ENCODE measurements around the gene CDK8.

The CDK8 gene

DNA sequence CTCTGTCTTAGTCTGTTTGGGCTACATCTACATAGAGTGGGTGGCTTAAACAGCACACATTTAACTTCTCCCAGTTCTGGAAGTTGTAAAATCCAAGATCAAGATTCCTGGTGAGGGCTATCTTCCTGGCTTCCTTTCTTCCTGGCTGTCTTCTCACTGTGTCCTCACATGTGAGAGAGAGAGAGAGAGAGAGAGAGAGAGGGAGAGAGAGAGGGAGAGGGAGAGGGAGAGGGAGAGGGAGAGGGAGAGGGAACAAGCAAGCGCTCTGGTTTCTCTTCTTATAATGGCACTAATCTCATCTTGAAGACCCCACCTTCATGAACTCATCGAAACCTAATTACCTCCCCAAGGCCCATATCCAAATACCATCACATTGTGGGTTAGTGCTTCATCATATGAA, 69.2 kb downstream of the CDK8 start:
- DNase-seq = no peak

DNA sequence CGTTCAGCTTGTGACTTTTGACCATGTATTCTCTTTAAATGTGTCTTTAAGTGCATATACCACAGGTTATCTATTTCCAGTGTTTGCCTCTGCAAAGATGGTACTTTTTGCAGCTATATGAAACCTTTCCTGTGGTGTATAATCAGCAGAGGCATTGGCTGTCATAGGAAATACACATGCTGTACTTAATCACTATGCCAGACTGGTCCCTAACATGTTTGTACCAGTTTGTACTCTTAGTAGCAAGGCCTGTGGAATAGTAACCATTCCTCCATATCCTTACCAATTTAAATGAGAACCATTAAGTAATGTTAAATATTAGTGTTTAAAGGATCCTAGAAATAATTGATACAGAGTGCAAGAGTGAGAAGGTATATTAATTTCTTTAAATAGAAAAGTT, 69.8 kb downstream of the CDK8 start:
- DNase-seq = no peak

- DNase-seq = no peak
These were observed 70.4 kb downstream of the CDK8 start for GRCh38 chr13:26324294-26324693.

- no peak for DNase-seq
These were observed 70.9 kb downstream of the CDK8 start for GRCh38 chr13:26324867-26325266.

DNA sequence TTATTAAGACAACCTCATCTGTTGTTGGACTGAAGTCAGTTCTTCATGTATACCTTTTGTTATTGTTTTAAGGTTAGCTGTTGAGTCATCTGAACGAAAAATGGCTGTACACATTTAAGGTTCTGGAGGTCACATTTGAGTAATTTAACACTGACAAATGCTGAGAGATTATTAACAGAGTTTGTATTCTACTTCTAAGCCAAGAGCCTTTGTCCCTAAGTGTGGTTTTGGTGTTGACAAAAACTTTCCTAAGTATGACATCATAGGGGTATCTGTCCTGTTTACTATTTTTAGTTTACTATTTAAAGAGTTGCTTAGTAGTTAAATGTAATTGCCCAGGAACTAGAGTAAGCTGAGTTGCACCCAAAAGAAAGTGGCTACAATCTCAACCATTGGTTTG, 71.9 kb downstream of the CDK8 start:
- DNase-seq = no peak

- DNase-seq = no peak
These were observed 72.6 kb downstream of the CDK8 start for GRCh38 chr13:26326562-26326961.

- no peak for DNase-seq
These were observed 74.2 kb downstream of the CDK8 start for GRCh38 chr13:26327940-26328725.

DNA sequence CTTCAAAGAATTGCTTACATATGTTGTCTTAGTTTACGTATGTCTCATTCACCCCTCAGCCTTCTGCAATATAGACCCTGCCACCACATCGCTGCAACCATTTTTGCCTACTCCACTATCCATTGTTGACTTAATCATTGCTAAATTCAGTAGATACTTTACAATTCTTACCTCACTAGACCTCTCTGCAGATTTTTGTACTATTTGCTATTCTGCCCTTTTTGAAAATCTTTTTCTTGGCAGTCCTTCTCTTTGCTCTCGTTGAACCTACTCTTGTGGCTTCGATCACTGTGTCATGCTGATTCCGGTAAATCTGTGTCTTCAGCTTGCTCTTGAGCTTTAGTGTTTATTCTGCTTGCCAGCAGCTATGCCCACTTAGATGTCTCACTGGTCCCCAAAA, 81.2 kb downstream of the CDK8 start:
- no peak for DNase-seq

- DNase-seq = no peak
These were observed 86.9 kb downstream of the CDK8 start for GRCh38 chr13:26340807-26341206.

DNA sequence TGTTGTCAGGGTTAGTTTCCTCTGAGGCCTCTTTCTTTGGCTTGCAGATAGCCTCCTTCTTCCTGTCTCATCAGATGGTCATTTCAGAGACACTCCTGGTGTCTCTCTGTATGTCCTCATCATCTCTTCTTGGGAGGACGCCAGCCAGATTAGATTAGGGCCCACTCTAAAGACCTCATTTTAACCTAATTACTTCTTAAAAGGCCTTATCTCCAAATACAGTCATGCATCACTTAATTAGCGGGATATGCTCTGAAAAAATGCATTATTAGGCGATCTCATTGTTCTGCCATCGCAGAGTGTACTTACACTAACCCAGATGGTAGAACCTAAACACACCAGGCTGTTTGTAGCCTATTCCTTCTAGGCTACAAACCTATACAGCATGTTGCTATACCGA, 89.0 kb downstream of the CDK8 start:
- DNase-seq = no peak

GRCh38 chr13:26343816-26344215, 89.9 kb downstream of the CDK8 start:
- DNase-seq = no peak

- no peak for DNase-seq
These were observed 91.1 kb downstream of the CDK8 start for GRCh38 chr13:26344980-26345379.

- DNase-seq = no peak
These were observed 95.0 kb downstream of the CDK8 start for GRCh38 chr13:26348966-26349365.

- DNase-seq = no peak
These were observed 108.3 kb downstream of the CDK8 start for GRCh38 chr13:26362261-26362660.

DNA sequence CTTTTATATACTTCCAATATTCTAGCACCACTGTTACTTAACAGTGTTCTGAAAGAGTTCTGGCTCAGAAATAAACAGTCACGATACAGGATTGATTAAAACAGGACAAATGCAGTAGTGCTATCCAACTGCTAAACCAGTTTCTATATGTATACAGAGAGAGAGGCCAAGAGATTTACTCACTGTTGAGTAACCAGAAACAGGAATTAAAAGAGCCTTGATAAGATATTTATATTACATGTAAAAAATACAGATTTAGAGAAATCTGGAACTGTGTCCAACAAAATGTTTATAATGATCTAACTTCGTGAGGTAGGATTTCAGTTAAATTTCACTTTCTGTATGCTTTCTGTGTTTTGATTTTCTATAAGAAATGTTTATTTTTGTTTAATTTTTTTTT, 116.6 kb downstream of the CDK8 start:
- DNase-seq = no peak

DNA sequence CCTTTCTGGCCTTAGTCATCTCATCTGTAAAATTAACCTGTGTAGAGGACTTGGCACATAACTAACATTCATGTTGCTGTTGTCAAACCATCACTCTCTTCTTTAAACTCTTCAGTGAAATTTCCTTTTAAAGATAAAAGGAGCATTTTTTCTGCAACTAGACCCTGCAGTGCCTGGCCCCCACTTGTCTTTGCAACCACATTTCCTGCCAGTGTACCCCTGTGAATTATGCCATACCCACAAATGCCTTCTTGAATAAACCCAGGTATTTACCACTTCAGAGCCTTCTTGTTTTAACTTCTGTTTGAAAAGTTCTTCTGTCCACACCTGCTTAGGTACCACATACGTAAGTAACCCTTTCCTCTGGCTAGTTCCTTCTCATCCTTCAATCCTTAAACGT, 118.8 kb downstream of the CDK8 start:
- no peak for DNase-seq

- no peak for DNase-seq
These were observed 122.5 kb downstream of the CDK8 start for GRCh38 chr13:26376430-26376829.

- DNase-seq = peak; percentile 78
These were observed 123.1 kb downstream of the CDK8 start for GRCh38 chr13:26377038-26377437.

DNA sequence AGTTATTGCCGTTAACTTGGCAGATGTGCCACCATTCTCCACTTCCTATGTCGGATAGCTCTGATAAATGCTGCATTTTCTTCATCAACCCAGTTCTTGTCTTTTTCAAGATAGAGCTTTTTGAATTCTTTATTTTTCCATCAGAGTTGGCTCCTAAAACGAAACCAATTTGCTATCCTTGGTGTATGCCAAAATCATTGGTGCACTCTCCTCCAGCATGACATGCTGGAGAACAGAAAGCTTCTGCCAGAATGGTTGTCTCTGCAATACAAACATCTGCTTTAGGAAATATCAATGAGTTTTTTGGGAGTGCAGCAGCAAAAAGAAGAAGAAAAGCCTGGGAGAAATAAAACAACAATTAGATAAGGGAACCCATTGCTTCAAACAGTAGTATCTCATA, 124.2 kb downstream of the CDK8 start:
- no peak for DNase-seq

GRCh38 chr13:26379831-26380230, 125.9 kb downstream of the CDK8 start:
- no peak for DNase-seq

- no peak for DNase-seq
These were observed 127.0 kb downstream of the CDK8 start for GRCh38 chr13:26380930-26381329.

DNA sequence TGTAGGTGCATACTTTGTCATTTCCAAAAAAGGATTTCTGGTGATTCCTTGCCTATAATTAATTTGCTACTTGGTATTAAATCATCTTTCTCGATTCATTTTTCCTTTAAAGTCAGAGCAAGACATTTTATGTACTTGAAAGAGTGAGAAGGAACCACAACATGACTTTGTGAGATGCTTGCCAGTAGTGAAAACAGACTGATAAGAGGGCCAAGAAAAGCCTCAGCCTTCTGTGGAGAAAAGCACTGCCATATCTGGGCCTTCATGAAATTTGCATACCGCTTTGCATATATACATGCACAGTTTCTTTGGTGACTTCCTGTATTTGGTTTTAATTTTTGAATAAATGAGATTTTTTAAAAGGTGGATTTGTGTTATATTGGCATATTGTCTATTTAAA, 128.4 kb downstream of the CDK8 start:
- no peak for DNase-seq

GRCh38 chr13:26382835-26383234, 128.9 kb downstream of the CDK8 start:
- DNase-seq = no peak

DNA sequence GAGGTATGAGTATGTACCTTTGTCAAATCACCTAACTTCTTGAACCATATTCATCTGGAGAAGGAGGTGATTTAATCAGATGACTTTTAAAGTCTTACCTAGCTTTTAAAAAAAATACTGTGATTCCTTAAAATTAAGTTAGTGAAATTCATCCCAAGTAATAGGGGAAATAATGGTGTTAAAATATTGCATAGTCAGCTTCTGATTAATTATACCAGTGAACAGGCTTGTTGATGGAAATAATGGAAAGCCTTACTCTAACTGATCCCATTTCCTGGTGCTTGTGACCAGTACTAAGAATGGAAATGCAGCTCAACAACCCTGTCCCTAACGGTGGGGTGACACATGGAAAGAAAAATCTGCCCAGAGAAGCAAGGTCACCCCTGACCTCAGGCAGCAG, 130.7 kb downstream of the CDK8 start:
- no peak for DNase-seq

- no peak for DNase-seq
These were observed 132.1 kb downstream of the CDK8 start for GRCh38 chr13:26386026-26386425.

Data from islet precursor cell (in vitro differentiated cells).